HepG2 (cell line): ENCODE data around the gene HACD2. TPM values are rescaled to one million over a fixed set of nuclear protein-coding genes. Genes with fewer than 3 reads are reported as not detected.
A peak's percentile ranks its signal among the peaks of the same experiment; 100 is the strongest.

Experiments
- DMAP1 ChIP-seq: IDR thresholded peaks from 2 replicates; pipeline ENCODE4 v1.6.1; 2016
- FOXP1 ChIP-seq, 2 experiments: fragments of 450-650 bp in 1 of 2; IDR thresholded peaks; 2 replicates each; pipeline ENCODE4 v1.6.1; 2017 to 2018; ENCODE audit warnings: antibody characterized with exemption in 1 of 2
- GABPA ChIP-seq, 2 experiments: IDR thresholded peaks; 2 replicates each; pipeline ENCODE4 v1.6.1; 2011 to 2016; ENCODE audit warnings: low read depth in 2 of 2, low read length in 1 of 2, missing biosample characterization in 1 of 2, missing genetic modification characterization in 1 of 2
- GATAD1 ChIP-seq: IDR thresholded peaks from 2 replicates; pipeline ENCODE4 v1.6.1; 2016; ENCODE audit warnings: missing genetic modification reagents, missing compliant biosample characterization
- HMG20A ChIP-seq: IDR thresholded peaks from 2 replicates; pipeline ENCODE4 v1.6.1; 2016; ENCODE audit warnings: borderline replicate concordance
- NR2C2 ChIP-seq: sonication (generic); formaldehyde crosslinking; IDR thresholded peaks from 2 replicates; pipeline ENCODE4 v1.4.0; 2020; ENCODE audit warnings: missing genetic modification reagents, mild to moderate bottlenecking, moderate library complexity, borderline replicate concordance
- PHF20 ChIP-seq: sonication (generic); formaldehyde crosslinking; IDR thresholded peaks from 2 replicates; pipeline ENCODE4 v1.5.0; 2020; ENCODE audit warnings: mild to moderate bottlenecking, missing genetic modification reagents
- ZNF260 ChIP-seq: sonication (generic); formaldehyde crosslinking; IDR thresholded peaks from 2 replicates; pipeline ENCODE4 v1.4.0; 2020; ENCODE audit warnings: missing genetic modification reagents, low read depth, mild to moderate bottlenecking, borderline replicate concordance
- ZNF318 ChIP-seq: sonication (generic); formaldehyde crosslinking; IDR thresholded peaks from 2 replicates; pipeline ENCODE4 v1.4.0; 2020; ENCODE audit warnings: mild to moderate bottlenecking, missing genetic modification reagents
- ZNF510 ChIP-seq: sonication (generic); formaldehyde crosslinking; IDR thresholded peaks from 2 replicates; pipeline ENCODE4 v1.4.0; 2020; ENCODE audit warnings: low read depth, mild to moderate bottlenecking, missing genetic modification reagents
- polyA plus RNA-seq, 8 experiments: library from polyadenylated mRNA; depleted of rRNA in 3 of 8; stranded (reverse) in 7 of 8; unstranded in 1 of 8; fragments of >200 nt; fragmentation: Illumina TruSeq in 4 of 8; extraction: Trizol in 4 of 8; gene quantifications; 2 replicates each; pipeline versions ENCODE4 v1.2.1 to v1.2.3, GENCODE V29; 2011 to 2016; ENCODE audit warnings: low read depth in 4 of 8, missing spikeins in 1 of 8, mixed read lengths in 1 of 8; ENCODE audit not compliant: insufficient read depth in 1 of 8
- total RNA-seq, 5 experiments: library from RNA; depleted of rRNA; stranded (reverse); fragments of >200 nt; fragmentation: Illumina TruSeq; extraction: Trizol; gene quantifications; 2 replicates each; pipeline ENCODE4 v1.2.3, GENCODE V29; 2016; ENCODE audit warnings: low read depth in 1 of 5
- TF ChIP-seq, protein P1 (sequence below): sonication (generic); formaldehyde crosslinking; IDR thresholded peaks from 2 replicates; pipeline ENCODE4 v1.4.0; 2020; ENCODE audit warnings: mild to moderate bottlenecking, missing genetic modification reagents, borderline replicate concordance
- TF ChIP-seq, protein P2 (sequence below): sonication (generic); formaldehyde crosslinking; IDR thresholded peaks from 2 replicates; pipeline ENCODE4 v1.4.0; 2020; ENCODE audit warnings: missing genetic modification reagents, borderline replicate concordance
- TF ChIP-seq, protein P3 (sequence below): sonication (generic); formaldehyde crosslinking; conservative IDR thresholded peaks from 2 replicates; pipeline ENCODE4 v1.4.0; 2020; ENCODE audit warnings: missing genetic modification reagents

Gene HACD2
- total and polyA plus RNA-seq, 2 of the 13 experiments (the other 11 are each of a cell fraction or from before 2014, with no cell fraction given): 47.0 to 50.4 TPM

GRCh38 chr3:123528130-123528529, 56.7 kb downstream of the HACD2 start (continued):
- TF ChIP-seq, protein P1, sequence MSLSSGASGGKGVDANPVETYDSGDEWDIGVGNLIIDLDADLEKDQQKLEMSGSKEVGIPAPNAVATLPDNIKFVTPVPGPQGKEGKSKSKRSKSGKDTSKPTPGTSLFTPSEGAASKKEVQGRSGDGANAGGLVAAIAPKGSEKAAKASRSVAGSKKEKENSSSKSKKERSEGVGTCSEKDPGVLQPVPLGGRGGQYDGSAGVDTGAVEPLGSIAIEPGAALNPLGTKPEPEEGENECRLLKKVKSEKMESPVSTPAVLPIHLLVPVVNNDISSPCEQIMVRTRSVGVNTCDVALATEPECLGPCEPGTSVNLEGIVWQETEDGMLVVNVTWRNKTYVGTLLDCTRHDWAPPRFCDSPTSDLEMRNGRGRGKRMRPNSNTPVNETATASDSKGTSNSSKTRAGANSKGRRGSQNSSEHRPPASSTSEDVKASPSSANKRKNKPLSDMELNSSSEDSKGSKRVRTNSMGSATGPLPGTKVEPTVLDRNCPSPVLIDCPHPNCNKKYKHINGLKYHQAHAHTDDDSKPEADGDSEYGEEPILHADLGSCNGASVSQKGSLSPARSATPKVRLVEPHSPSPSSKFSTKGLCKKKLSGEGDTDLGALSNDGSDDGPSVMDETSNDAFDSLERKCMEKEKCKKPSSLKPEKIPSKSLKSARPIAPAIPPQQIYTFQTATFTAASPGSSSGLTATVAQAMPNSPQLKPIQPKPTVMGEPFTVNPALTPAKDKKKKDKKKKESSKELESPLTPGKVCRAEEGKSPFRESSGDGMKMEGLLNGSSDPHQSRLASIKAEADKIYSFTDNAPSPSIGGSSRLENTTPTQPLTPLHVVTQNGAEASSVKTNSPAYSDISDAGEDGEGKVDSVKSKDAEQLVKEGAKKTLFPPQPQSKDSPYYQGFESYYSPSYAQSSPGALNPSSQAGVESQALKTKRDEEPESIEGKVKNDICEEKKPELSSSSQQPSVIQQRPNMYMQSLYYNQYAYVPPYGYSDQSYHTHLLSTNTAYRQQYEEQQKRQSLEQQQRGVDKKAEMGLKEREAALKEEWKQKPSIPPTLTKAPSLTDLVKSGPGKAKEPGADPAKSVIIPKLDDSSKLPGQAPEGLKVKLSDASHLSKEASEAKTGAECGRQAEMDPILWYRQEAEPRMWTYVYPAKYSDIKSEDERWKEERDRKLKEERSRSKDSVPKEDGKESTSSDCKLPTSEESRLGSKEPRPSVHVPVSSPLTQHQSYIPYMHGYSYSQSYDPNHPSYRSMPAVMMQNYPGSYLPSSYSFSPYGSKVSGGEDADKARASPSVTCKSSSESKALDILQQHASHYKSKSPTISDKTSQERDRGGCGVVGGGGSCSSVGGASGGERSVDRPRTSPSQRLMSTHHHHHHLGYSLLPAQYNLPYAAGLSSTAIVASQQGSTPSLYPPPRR (CRISPR knock-in tag): peak; percentile 77; the same call in 1 of the 2 replicates
- TF ChIP-seq NR2C2 (CRISPR knock-in tag) (peak; percentile 49; the same call in 1 of the 2 replicates), ZNF510 (CRISPR knock-in tag) (no peak), HMG20A (CRISPR knock-in tag) (peak; percentile 93; the same call in 1 of the 2 replicates), GATAD1 (0 out of 2 replicates have a peak, but pooled peaks have one; percentile 19), ZNF260 (CRISPR knock-in tag) (no peak), PHF20 (CRISPR knock-in tag) (no peak), DMAP1 (CRISPR knock-in tag) (no peak), ZNF318 (no peak), FOXP1 (IDR thresholded peaks at IDR 0.05) (peak; percentile 92), FOXP1 (CRISPR knock-in tag; IDR thresholded peaks at IDR 0.05) (peak; percentile 99), GABPA (IDR thresholded peaks at IDR 0.05; ENCODE audit: low read depth, low read length) (no peak), GABPA (CRISPR knock-in tag; IDR thresholded peaks at IDR 0.05; ENCODE audit: low read depth) (peak; percentile 34; the same call in 1 of the 2 replicates)
- TF ChIP-seq, protein P2, sequence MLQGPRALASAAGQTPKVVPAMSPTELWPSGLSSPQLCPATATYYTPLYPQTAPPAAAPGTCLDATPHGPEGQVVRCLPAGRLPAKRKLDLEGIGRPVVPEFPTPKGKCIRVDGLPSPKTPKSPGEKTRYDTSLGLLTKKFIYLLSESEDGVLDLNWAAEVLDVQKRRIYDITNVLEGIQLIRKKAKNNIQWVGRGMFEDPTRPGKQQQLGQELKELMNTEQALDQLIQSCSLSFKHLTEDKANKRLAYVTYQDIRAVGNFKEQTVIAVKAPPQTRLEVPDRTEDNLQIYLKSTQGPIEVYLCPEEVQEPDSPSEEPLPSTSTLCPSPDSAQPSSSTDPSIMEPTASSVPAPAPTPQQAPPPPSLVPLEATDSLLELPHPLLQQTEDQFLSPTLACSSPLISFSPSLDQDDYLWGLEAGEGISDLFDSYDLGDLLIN (CRISPR knock-in tag): no peak
- TF ChIP-seq, protein P3, sequence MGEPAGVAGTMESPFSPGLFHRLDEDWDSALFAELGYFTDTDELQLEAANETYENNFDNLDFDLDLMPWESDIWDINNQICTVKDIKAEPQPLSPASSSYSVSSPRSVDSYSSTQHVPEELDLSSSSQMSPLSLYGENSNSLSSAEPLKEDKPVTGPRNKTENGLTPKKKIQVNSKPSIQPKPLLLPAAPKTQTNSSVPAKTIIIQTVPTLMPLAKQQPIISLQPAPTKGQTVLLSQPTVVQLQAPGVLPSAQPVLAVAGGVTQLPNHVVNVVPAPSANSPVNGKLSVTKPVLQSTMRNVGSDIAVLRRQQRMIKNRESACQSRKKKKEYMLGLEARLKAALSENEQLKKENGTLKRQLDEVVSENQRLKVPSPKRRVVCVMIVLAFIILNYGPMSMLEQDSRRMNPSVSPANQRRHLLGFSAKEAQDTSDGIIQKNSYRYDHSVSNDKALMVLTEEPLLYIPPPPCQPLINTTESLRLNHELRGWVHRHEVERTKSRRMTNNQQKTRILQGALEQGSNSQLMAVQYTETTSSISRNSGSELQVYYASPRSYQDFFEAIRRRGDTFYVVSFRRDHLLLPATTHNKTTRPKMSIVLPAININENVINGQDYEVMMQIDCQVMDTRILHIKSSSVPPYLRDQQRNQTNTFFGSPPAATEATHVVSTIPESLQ (CRISPR knock-in tag): no peak
